Measurements from ENCODE around the gene SLC39A11.

DNA sequence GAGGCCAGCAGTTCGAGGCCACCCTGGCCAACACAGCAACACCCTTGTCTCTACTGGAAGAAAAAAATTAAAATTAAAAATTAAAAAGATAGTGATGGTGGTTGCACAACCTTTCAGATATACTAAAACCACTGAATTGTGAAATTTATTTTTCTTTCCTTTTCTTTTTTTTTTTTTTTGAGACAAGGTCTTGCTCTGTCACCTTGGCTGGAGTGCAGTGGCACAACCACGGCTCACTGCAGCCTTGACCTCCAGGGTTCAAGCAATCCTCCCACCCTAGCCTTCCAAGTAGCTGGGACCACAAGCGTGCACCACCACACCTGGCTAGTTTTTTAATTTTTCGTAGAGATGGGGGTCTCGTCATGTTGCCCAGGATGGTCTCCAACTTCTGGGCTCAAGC, 254.4 kb downstream of the SLC39A11 start:
- TF ChIP-seq, protein P1, sequence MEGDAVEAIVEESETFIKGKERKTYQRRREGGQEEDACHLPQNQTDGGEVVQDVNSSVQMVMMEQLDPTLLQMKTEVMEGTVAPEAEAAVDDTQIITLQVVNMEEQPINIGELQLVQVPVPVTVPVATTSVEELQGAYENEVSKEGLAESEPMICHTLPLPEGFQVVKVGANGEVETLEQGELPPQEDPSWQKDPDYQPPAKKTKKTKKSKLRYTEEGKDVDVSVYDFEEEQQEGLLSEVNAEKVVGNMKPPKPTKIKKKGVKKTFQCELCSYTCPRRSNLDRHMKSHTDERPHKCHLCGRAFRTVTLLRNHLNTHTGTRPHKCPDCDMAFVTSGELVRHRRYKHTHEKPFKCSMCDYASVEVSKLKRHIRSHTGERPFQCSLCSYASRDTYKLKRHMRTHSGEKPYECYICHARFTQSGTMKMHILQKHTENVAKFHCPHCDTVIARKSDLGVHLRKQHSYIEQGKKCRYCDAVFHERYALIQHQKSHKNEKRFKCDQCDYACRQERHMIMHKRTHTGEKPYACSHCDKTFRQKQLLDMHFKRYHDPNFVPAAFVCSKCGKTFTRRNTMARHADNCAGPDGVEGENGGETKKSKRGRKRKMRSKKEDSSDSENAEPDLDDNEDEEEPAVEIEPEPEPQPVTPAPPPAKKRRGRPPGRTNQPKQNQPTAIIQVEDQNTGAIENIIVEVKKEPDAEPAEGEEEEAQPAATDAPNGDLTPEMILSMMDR (IDR thresholded peaks at IDR 0.05), result no peak
- TF ChIP-seq EZH2 (IDR thresholded peaks at IDR 0.05) (no peak), EZH2phosphoT487 (IDR thresholded peaks at IDR 0.05) (no peak)
